ENCODE data around the gene TLX2. TPM values are rescaled to one million over a fixed set of nuclear protein-coding genes. Genes with fewer than 3 reads are reported as not detected.

The TLX2 gene
- total and polyA plus RNA-seq, 2 of the 13 experiments (the other 11 are each of a cell fraction or from before 2014, with no cell fraction given) = 0.05 to 0.20 TPM

- peak; percentile 76; the same call in 1 of the 2 replicates for TF ChIP-seq SMAD3 (CRISPR knock-in tag; IDR thresholded peaks at IDR 0.05)
- no peak; the same call in 1 of the 2 replicates for TF ChIP-seq THAP8 (CRISPR knock-in tag; IDR thresholded peaks at IDR 0.05; ENCODE audit: borderline replicate concordance)
- TF ChIP-seq DMAP1 (CRISPR knock-in tag; IDR thresholded peaks at IDR 0.05) = peak; percentile 87; the same call in 1 of the 2 replicates
- TF ChIP-seq HIVEP1 (CRISPR knock-in tag; IDR thresholded peaks at IDR 0.05) = no peak; the same call in none of the 2 replicates
- TF ChIP-seq PREB (CRISPR knock-in tag; IDR thresholded peaks at IDR 0.05) = no peak
- peak; percentile 95 for TF ChIP-seq ZNF687 (CRISPR knock-in tag; IDR thresholded peaks at IDR 0.05)
- no peak for TF ChIP-seq KLF13 (CRISPR knock-in tag; IDR thresholded peaks at IDR 0.05)
- no peak; the same call in 1 of the 2 replicates for TF ChIP-seq ZBTB37 (CRISPR knock-in tag; IDR thresholded peaks at IDR 0.05)
- no peak for TF ChIP-seq ZNF549 (CRISPR knock-in tag; IDR thresholded peaks at IDR 0.05)
- peak; percentile 90 for TF ChIP-seq ZNF275 (CRISPR knock-in tag; IDR thresholded peaks at IDR 0.05; ENCODE audit: borderline replicate concordance)
- TF ChIP-seq ZNF333 (CRISPR knock-in tag; IDR thresholded peaks at IDR 0.05; ENCODE audit: borderline replicate concordance) = peak; percentile 97
- TF ChIP-seq KMT2A (CRISPR knock-in tag; IDR thresholded peaks at IDR 0.05) = peak; percentile 80
- TF ChIP-seq KAT7 (CRISPR knock-in tag; IDR thresholded peaks at IDR 0.05; ENCODE audit: borderline replicate concordance) = peak; percentile 80; the same call in 1 of the 2 replicates
- peak; percentile 61; the same call in 1 of the 2 replicates for TF ChIP-seq NCOR1 (IDR thresholded peaks at IDR 0.05; ENCODE audit: borderline replicate concordance, low read length)
- no peak for TF ChIP-seq PRPF4 (IDR thresholded peaks at IDR 0.05; ENCODE audit: low read depth, low read length, poor library complexity, severe bottlenecking)
- peak; percentile 83 for TF ChIP-seq ZFY (CRISPR knock-in tag; IDR thresholded peaks at IDR 0.05)
- no peak for TF ChIP-seq FOXK2 (IDR thresholded peaks at IDR 0.05)
- TF ChIP-seq FOXJ3 (CRISPR knock-in tag; IDR thresholded peaks at IDR 0.05; ENCODE audit: borderline replicate concordance) = peak; percentile 61; the same call in 1 of the 2 replicates
- no peak for TF ChIP-seq XBP1 (CRISPR knock-in tag; IDR thresholded peaks at IDR 0.05)
- TF ChIP-seq ZNF30 (CRISPR knock-in tag; IDR thresholded peaks at IDR 0.05) = no peak
- no peak for TF ChIP-seq ZNF24 (IDR thresholded peaks at IDR 0.05)
These were observed 15.3 kb downstream of the TLX2 start, which contains the start of the genes AUP1 and HTRA2 (continued) for GRCh38 chr2:74529357-74530238.

All from HepG2 (cell line).